Prostate gland (tissue), 2 donors: ENCODE measurements around the gene ZNF148. TPM values are rescaled to one million over a fixed set of nuclear protein-coding genes. Genes with fewer than 3 reads are reported as not detected.

Experiments used
- DNase-seq: peaks from one replicate; pipeline ENCODE4 v3.0.0-alpha.2; 2019; ENCODE audit warnings: low spot score
- H3K27ac ChIP-seq, 2 donors: fragments of 200-600 bp; sonication (generic); 2 replicates each; pipeline ENCODE4 v1.5.1; 2017 to 2019
- H3K27me3 ChIP-seq: fragments of 200-600 bp; sonication (generic); replicated peaks from 2 replicates; pipeline ENCODE4 v1.5.1; 2019; ENCODE audit not compliant: insufficient read depth
- H3K36me3 ChIP-seq, 2 donors: fragments of 200-600 bp; sonication (generic); 1 replicate in 1 of 2; 2 replicates in 1 of 2; pipeline versions ENCODE4 v1.5.1 to v1.8.1; 2017 to 2019
- H3K4me1 ChIP-seq: fragments of 200-600 bp; sonication (generic); replicated peaks from 2 replicates; pipeline ENCODE4 v1.5.1; 2019
- H3K4me3 ChIP-seq, 2 donors: fragments of 200-600 bp; sonication (generic); 2 replicates each; pipeline ENCODE4 v1.5.1; 2017 to 2019
- H3K9me3 ChIP-seq: fragments of 200-600 bp; sonication (generic); 2 replicates; pipeline ENCODE4 v1.5.1; 2017
- CTCF ChIP-seq, 4 experiments: fragments of 200-600 bp in 2 of 4; fragments of 450-650 bp in 2 of 4; sonication (generic) in 2 of 4; IDR thresholded peaks; 1 replicate in 3 of 4; 2 replicates in 1 of 4; pipeline ENCODE4 v1.5.1; 2016 to 2019; ENCODE audit warnings: antibody characterized with exemption in 4 of 4, mild to moderate bottlenecking in 2 of 4, moderate library complexity in 2 of 4
- POLR2A ChIP-seq: fragments of 450-650 bp; IDR thresholded peaks from one replicate; pipeline ENCODE4 v1.6.1; 2016; ENCODE audit warnings: antibody characterized with exemption, mild to moderate bottlenecking
- POLR2AphosphoS5 ChIP-seq: sonication (generic); formaldehyde crosslinking; IDR thresholded peaks from one replicate; pipeline ENCODE4 v1.6.1; 2017; ENCODE audit warnings: antibody characterized with exemption
- WGBS: methylation state at CpG from one replicate; pipeline ENCODE4 v1.1.5; 2018; 5-methylcytosine and 5-hydroxymethylcytosine counted together
- intact Hi-C: fragments of 100-400 bp; cut with DNase I; formaldehyde crosslinking; loops from one replicate; pipeline ENCODE4 v1.14.2; 2022
- total RNA-seq, 2 donors: library from RNA; depleted of rRNA; stranded (reverse); fragments of >200 nt; gene quantifications; one replicate each; pipeline ENCODE4 v1.1.0, GENCODE V29; 2016

ZNF148 gene
- total RNA-seq, 2 donors from 2014 or later, result 26.9 to 28.5 TPM

DNA sequence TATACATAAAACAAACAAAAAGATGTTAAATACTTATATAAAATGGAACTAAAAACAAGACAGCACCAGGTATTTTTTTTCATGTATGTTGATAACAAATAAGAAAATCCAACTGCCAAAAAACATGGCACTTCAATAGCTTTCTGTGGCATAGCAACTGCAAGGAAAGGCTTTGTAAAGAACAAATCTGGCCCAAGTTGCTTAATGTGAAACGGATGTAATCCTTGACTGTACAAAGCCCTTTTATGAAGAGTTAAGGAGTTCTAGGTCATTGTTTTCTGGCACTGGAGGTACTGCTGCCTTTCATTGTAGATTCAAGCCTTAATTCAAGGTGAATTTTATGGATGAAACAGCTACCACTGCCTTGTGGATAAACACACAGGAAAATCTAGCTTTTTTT lies 93.7 kb downstream of the ZNF148 start:
- H3K27ac ChIP-seq, result no peak overlapping the region
- no peaks in the 10 kb centered on the region for H3K36me3 ChIP-seq
- H3K4me3 ChIP-seq, result no peak overlapping the region
- no peak for DNase-seq
- no peaks in the 10 kb centered on the region for H3K9me3 ChIP-seq
- intact Hi-C loops, result no loop called here
- H3K27me3 ChIP-seq, result no peaks in the 10 kb centered on the region
- 79% methylated on average over 1 of the region's 1 CpG for WGBS
- no peaks in the 10 kb centered on the region for H3K4me1 ChIP-seq
- TF ChIP-seq CTCF (IDR thresholded peaks at IDR 0.05), result no peak
- TF ChIP-seq POLR2A, result no peak
- no peak for TF ChIP-seq POLR2AphosphoS5

DNA sequence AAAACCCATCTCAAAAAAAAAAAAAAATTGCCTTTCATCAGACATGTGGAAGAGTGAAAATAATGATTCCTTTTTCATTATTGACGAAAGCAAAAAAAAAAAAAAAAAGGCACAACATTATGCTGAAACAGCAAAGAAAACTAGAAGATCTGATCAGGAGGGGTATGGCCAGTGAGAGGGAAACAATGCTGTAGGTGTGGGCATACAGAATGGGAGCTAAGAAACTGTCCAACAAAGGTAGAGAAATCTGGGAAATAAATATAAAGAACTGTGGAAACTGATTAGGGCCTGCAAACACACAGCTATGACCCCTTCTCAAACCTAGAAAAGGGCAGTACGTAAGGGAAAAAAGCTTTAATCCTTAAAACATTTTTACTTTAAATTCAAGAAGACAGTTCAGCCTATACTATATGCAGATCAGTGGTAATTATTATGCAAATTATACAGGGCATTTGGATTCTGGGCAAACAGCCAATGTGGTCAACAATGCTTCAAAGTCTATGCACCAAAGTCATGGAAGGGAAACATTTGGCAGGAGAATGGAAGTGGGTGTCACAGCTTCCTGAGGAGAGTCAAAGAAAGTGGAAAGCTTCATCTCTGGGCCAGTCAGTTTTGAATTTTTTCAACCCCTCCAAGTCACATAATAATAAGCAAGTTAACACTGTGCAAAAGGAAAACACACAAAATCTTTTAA lies 94.3 kb downstream of the ZNF148 start:
- H3K4me3 ChIP-seq, result no peak overlapping the region
- no peaks in the 10 kb centered on the region for H3K36me3 ChIP-seq
- H3K27me3 ChIP-seq, result no peaks in the 10 kb centered on the region
- H3K27ac ChIP-seq, result no peak overlapping the region
- H3K9me3 ChIP-seq, result no peaks in the 10 kb centered on the region
- WGBS, result 95% methylated on average over 2 of the region's 2 CpGs
- intact Hi-C loops, result no loop called here
- no peak for DNase-seq
- TF ChIP-seq CTCF (IDR thresholded peaks at IDR 0.05), result no peak
- no peak for TF ChIP-seq POLR2A
- TF ChIP-seq POLR2AphosphoS5, result no peak
- H3K4me1 ChIP-seq, result no peaks in the 10 kb centered on the region

DNA sequence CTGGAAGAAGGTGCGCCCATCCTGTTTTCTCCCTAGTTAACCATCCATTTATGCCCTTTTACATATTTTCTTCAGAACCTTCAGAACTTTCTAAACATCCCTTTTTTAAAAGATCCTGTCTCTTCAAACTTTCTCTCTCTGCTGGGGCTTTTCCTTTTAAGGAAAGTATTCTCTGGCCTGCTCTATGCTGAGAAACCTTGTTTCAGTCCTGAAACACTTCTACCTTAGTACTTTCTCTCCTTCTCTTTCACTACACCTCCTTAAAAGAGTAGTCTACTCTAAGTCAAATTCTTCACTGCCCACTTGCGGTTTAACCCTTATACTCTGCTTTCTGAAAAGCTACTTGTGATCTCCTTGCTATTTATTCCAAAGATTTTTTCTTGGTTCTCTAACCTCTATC lies 97.0 kb downstream of the ZNF148 start:
- 99% methylated on average over 2 of the region's 2 CpGs for WGBS
- no peaks in the 10 kb centered on the region for H3K9me3 ChIP-seq
- no peaks in the 10 kb centered on the region for H3K4me1 ChIP-seq
- TF ChIP-seq POLR2AphosphoS5, result no peak
- no peaks in the 10 kb centered on the region for H3K27me3 ChIP-seq
- H3K36me3 ChIP-seq, result no peaks in the 10 kb centered on the region
- no peak overlapping the region for H3K27ac ChIP-seq
- DNase-seq, result no peak
- intact Hi-C loops, result no loop called here
- H3K4me3 ChIP-seq, result no peak overlapping the region

DNA sequence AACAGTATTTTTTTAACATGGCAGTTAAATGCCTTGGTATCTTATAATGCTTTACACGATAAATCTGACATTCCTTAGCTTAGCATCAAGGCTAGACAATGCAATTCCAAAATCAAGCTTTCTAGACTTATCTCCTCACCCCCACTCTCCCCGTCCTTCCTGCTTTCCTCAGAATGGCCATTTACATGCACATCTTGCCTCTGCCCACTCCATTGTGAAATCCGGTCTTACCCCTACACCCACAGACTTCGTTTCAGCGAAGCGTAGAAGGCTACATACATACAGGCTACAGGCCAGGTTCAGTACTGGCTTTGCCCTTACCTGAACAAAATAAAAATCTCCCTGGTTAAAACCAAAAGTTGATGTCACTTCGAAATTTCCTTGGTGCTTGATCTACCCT lies 104.0 kb downstream of the ZNF148 start:
- no peak for TF ChIP-seq CTCF (IDR thresholded peaks at IDR 0.05)
- TF ChIP-seq POLR2A, result no peak
- TF ChIP-seq POLR2AphosphoS5, result no peak
- Histone ChIP-seq H3K27ac (no peak overlapping the region), H3K27me3 (no peaks in the 10 kb centered on the region), H3K4me3 (no peak overlapping the region), H3K9me3 (no peaks in the 10 kb centered on the region), H3K36me3 (no peaks in the 10 kb centered on the region), H3K4me1 (no peaks in the 10 kb centered on the region)
- no peak for DNase-seq
- WGBS, result 96% methylated on average over 7 of the region's 7 CpGs
- intact Hi-C loops, result no loop called here

GRCh38 chr3:125267460-125267859 lies 107.7 kb downstream of the ZNF148 start:
- TF ChIP-seq POLR2AphosphoS5 (no peak), POLR2A (no peak), CTCF (IDR thresholded peaks at IDR 0.05) (no peak)
- no peaks in the 10 kb centered on the region for H3K36me3 ChIP-seq
- no peak for DNase-seq
- H3K27me3 ChIP-seq, result no peaks in the 10 kb centered on the region
- no peak overlapping the region for H3K27ac ChIP-seq
- intact Hi-C loops, result no loop called here
- WGBS, result 85% methylated on average over 1 of the region's 1 CpG
- H3K4me3 ChIP-seq, result no peak overlapping the region
- H3K4me1 ChIP-seq, result no peaks in the 10 kb centered on the region
- H3K9me3 ChIP-seq, result no peaks in the 10 kb centered on the region
